Smooth muscle cell of trachea (primary cell): Measurements from ENCODE around the gene SIX3. TPM values are rescaled to one million over a fixed set of nuclear protein-coding genes. Genes with fewer than 3 reads are reported as not detected.

ENCODE experiments used
- total RNA-seq: library from RNA; depleted of rRNA; stranded (reverse); fragments of >200 nt; gene quantifications from 2 replicates; pipeline ENCODE4 v1.2.1, GENCODE V29; 2014

The SIX3 gene
- not detected in 2 replicates for total RNA-seq

GRCh38 chr2:44941551-44942234 is at the start of gene SIX3:
Gene SIX3 (plus strand): TSS chr2:44941702. CDS start chr2:44942105, 403 bp downstream.

Other genes with a start within 250 kb of the SIX3 start
- 0.17 TPM in 1 of 2 replicates, not detected in the other for gene SIX2, start 67.8 kb downstream of the SIX3 start, total RNA-seq